ENCODE data around the gene FBXO10.

Gene FBXO10

GRCh38 chr9:37466037-37466709, 110.0 kb downstream of the FBXO10 start:
- Histone ChIP-seq H3K4me3 (ENCODE audit: insufficient read depth, low read depth, low read length) (peak overlapping the region; percentile 32), H3K4me1 (ENCODE audit: control insufficient read depth, insufficient read depth, low read length) (peaks cover 7% of the 10 kb centered on the region), H3K27me3 (ENCODE audit: control insufficient read depth, insufficient read depth, low read length, poor library complexity, severe bottlenecking) (no peaks in the 10 kb centered on the region), H3K27ac (ENCODE audit: insufficient read depth, low read depth, low read length, poor library complexity, severe bottlenecking) (peak overlapping the region; percentile 98), H3K9me3 (ENCODE audit: control insufficient read depth, low read length) (no peaks in the 10 kb centered on the region), H3K36me3 (ENCODE audit: control insufficient read depth, insufficient read depth, low read length) (no peaks in the 10 kb centered on the region)
- 0% methylated on average over 47 of the region's 47 CpGs for WGBS, 2 experiments

GRCh38 chr9:37465249-37466036, 110.7 kb downstream of the FBXO10 start, which contains the start of gene ZBTB5:
ZBTB5 (minus strand) TSS chr9:37465450; CDS start chr9:37442551, 22,899 bp downstream.
- peak within 1 kb of the TSS; percentile 98 for H3K27ac ChIP-seq (ENCODE audit: insufficient read depth, low read depth, low read length, poor library complexity, severe bottlenecking)
- H3K4me3 ChIP-seq (ENCODE audit: insufficient read depth, low read depth, low read length) = peak within 1 kb of the TSS; percentile 67
- 0% methylated on average over 50 to 51 of the region's 52 CpGs for WGBS, 2 experiments
- no peaks in the 10 kb centered on the region for H3K9me3 ChIP-seq (ENCODE audit: control insufficient read depth, low read length)
- no peaks in the 10 kb centered on the region for H3K36me3 ChIP-seq (ENCODE audit: control insufficient read depth, insufficient read depth, low read length)
- peaks cover 7% of the 10 kb centered on the region for H3K4me1 ChIP-seq (ENCODE audit: control insufficient read depth, insufficient read depth, low read length)
- no peaks in the 10 kb centered on the region for H3K27me3 ChIP-seq (ENCODE audit: control insufficient read depth, insufficient read depth, low read length, poor library complexity, severe bottlenecking)

DNA sequence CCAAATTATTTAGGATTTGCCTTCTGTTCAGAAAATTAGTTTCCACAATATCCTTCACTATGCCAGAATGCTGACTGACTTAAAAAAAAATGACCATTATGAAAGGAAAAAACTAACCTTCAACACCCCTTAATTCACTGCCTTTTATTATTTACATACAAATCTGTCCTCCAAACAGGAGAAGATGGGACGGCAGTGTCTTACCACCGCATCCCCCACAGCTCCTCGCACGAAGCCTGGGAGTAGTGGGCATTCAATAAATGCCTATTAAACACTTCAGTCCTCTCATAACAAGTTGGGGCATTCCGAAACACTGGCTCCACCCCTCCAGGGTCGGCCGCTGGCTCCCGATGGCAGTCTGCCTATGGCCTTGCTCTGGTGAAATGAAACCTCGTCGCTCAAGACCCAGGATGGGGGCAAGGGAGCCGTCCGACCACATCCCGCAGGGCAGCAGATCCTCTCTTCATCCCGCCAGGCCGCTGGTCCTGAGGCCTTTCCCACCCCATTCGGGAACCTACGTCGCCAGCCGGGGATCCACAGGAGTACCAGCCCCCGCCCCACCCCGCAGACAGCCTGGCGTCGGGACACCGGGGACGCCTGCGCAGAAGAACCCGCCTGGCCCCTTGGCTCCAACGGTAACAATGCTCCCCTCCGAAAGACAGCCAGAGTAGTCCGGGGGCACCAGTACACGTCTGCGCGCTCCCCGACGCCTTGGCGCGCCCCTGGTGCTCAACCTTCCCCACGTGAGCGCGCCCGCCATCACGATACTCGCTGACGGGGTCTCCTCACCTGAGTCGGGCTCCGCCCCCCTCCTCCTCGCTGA, 111.5 kb downstream of the FBXO10 start:
- WGBS, 2 experiments = 0% methylated on average over 47 of the region's 47 CpGs
- H3K27me3 ChIP-seq (ENCODE audit: control insufficient read depth, insufficient read depth, low read length, poor library complexity, severe bottlenecking) = no peaks in the 10 kb centered on the region

DNA sequence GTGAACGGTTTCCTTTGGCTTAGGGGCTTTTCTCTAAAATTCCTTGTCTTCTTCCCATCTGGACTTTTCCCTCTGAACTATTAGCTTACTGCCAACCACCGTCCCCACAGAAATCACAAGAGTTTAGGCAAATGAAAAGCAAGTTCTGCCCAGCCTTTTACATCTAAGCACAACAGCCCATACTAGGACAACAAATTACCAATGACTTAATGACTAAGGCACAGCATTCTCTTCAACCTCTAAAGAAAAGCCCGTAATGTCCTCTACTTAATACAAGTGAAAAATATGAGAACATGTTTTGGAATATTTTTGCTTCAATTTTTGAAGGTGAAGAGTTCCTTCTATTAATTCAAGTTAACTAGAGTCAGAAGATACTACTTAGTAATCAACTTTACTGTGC, 112.2 kb downstream of the FBXO10 start:
- Histone ChIP-seq H3K27ac (ENCODE audit: insufficient read depth, low read depth, low read length, poor library complexity, severe bottlenecking) (peak overlapping the region; percentile 88), H3K27me3 (ENCODE audit: control insufficient read depth, insufficient read depth, low read length, poor library complexity, severe bottlenecking) (no peaks in the 10 kb centered on the region), H3K36me3 (ENCODE audit: control insufficient read depth, insufficient read depth, low read length) (no peaks in the 10 kb centered on the region), H3K9me3 (ENCODE audit: control insufficient read depth, low read length) (no peaks in the 10 kb centered on the region), H3K4me1 (ENCODE audit: control insufficient read depth, insufficient read depth, low read length) (peaks cover 7% of the 10 kb centered on the region), H3K4me3 (ENCODE audit: insufficient read depth, low read depth, low read length) (peak overlapping the region; percentile 67)
- WGBS, 2 experiments = 34 to 46% methylated on average over 2 to 3 of the region's 3 CpGs

More for the DNA sequence above, 111.5 kb downstream of the FBXO10 start:
- peak overlapping the region; percentile 88 for H3K27ac ChIP-seq (ENCODE audit: insufficient read depth, low read depth, low read length, poor library complexity, severe bottlenecking)
- no peaks in the 10 kb centered on the region for H3K36me3 ChIP-seq (ENCODE audit: control insufficient read depth, insufficient read depth, low read length)
- no peaks in the 10 kb centered on the region for H3K9me3 ChIP-seq (ENCODE audit: control insufficient read depth, low read length)
- H3K4me3 ChIP-seq (ENCODE audit: insufficient read depth, low read depth, low read length) = peak overlapping the region; percentile 67
- H3K4me1 ChIP-seq (ENCODE audit: control insufficient read depth, insufficient read depth, low read length) = peaks cover 7% of the 10 kb centered on the region

Data from ectodermal cell (in vitro differentiated cells).